Transverse colon (tissue), 4 donors: ENCODE data around the gene FANCL.

Source experiments
- EP300 ChIP-seq: sonication (generic); formaldehyde crosslinking; IDR thresholded peaks from one replicate; pipeline ENCODE4 v1.6.1; 2017; ENCODE audit warnings: antibody characterized with exemption, low read depth
- POLR2A ChIP-seq: fragments of 450-650 bp; IDR thresholded peaks from one replicate; pipeline ENCODE4 v1.6.1; 2016; ENCODE audit warnings: antibody characterized with exemption, mild to moderate bottlenecking, moderate library complexity
- POLR2AphosphoS5 ChIP-seq, 3 donors: sonication (generic); formaldehyde crosslinking; IDR thresholded peaks; one replicate each; pipeline ENCODE4 v1.6.1; 2016; ENCODE audit warnings: antibody characterized with exemption in 3 of 3
- TF ChIP-seq, protein P1 (sequence below), 5 experiments: fragments of 200-600 bp in 3 of 5; fragments of 450-650 bp in 2 of 5; sonication (generic) in 3 of 5; IDR thresholded peaks; 1 replicate in 2 of 5; 2 replicates in 3 of 5; pipeline ENCODE4 v1.5.1; 2016 to 2017; ENCODE audit warnings: antibody characterized with exemption in 5 of 5, inconsistent platforms in 3 of 5, mild to moderate bottlenecking in 2 of 5, moderate library complexity in 1 of 5

DNA sequence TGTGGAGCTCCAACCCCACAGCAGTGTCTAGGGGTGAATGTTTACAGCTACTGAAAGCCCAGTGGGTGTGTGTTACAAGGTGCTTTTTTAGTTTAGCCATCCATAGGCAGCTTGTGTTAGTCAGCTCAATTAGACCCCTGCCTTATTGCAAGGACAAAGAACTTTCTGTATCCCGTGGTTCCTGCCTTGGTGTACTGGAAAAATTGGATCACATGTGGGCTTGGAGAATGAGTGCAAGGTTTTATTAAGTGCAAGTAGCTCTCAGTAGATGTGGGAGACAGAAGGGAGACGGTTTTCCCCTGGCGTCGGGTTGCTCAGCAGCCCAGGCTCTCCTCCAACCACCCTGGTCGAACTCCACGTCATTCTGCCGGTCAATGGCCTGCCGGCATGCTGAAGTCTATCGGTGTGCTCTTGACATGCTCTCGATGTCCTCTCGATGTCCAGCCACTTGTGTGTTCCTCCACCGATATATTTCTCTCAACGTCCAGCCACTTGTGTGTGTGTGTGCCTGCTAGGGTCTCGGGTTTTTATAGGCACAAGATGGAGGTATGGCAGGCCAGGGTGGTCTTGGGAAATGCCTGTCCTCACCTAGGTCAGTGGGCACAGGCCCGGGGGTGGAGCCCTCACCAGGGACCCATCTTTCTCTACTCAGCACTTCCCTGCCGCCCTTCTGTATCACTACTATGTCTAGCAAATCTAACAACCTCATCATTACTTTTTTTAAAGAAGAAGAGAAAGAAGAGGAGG lies 13.8 kb downstream of the FANCL start:
- TF ChIP-seq, protein P1, sequence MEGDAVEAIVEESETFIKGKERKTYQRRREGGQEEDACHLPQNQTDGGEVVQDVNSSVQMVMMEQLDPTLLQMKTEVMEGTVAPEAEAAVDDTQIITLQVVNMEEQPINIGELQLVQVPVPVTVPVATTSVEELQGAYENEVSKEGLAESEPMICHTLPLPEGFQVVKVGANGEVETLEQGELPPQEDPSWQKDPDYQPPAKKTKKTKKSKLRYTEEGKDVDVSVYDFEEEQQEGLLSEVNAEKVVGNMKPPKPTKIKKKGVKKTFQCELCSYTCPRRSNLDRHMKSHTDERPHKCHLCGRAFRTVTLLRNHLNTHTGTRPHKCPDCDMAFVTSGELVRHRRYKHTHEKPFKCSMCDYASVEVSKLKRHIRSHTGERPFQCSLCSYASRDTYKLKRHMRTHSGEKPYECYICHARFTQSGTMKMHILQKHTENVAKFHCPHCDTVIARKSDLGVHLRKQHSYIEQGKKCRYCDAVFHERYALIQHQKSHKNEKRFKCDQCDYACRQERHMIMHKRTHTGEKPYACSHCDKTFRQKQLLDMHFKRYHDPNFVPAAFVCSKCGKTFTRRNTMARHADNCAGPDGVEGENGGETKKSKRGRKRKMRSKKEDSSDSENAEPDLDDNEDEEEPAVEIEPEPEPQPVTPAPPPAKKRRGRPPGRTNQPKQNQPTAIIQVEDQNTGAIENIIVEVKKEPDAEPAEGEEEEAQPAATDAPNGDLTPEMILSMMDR (IDR thresholded peaks at IDR 0.05): no peak
- TF ChIP-seq POLR2AphosphoS5 (IDR thresholded peaks at IDR 0.05) (no peak), POLR2A (no peak), EP300 (no peak)
